Fibroblast of lung (primary cell): Measurements from ENCODE around the gene RFXANK. TPM values are rescaled to one million over a fixed set of nuclear protein-coding genes. Genes with fewer than 3 reads are reported as not detected.

Experiments
- DNase-seq, 2 donors: peaks; one replicate each; pipeline versions ENCODE4 v3.0.0 to v3.0.0-alpha.2; 2010; ENCODE audit warnings: low read depth in 2 of 2
- H2AFZ ChIP-seq: 2 replicates; pipeline ENCODE4 v1.5.1; 2012; ENCODE audit warnings: low read length, control low read depth, inconsistent platforms
- H3K27ac ChIP-seq: 2 replicates; pipeline ENCODE4 v1.5.1; 2011; ENCODE audit warnings: low read length, control low read depth; ENCODE audit not compliant: insufficient read depth
- H3K27me3 ChIP-seq: 2 replicates; pipeline ENCODE4 v1.5.1; 2011; ENCODE audit warnings: mild to moderate bottlenecking, low read length; ENCODE audit not compliant: control insufficient read depth, insufficient read depth
- H3K36me3 ChIP-seq: 2 replicates; pipeline ENCODE4 v1.5.1; 2011; ENCODE audit warnings: low read length; ENCODE audit not compliant: control insufficient read depth, insufficient read depth
- H3K4me1 ChIP-seq: 2 replicates; pipeline ENCODE4 v1.5.1; 2011; ENCODE audit warnings: low read length; ENCODE audit not compliant: control insufficient read depth, insufficient read depth; ENCODE audit errors: extremely low read depth
- H3K4me2 ChIP-seq: 2 replicates; pipeline ENCODE4 v1.5.1; 2011; ENCODE audit warnings: low read length, control low read depth; ENCODE audit not compliant: insufficient read depth; ENCODE audit errors: extremely low read depth
- H3K4me3 ChIP-seq, 4 experiments: fragments of 200-600 bp in 1 of 4; sonication (generic) in 1 of 4; replicated peaks in 1 of 4; 2 replicates each; pipeline ENCODE4 v1.5.1; 2011 to 2016; ENCODE audit warnings: low read length in 4 of 4, low read depth in 3 of 4, mild to moderate bottlenecking in 3 of 4, control low read depth in 2 of 4, inconsistent platforms in 1 of 4, mixed read lengths in 1 of 4; ENCODE audit not compliant: insufficient read depth in 1 of 4; ENCODE audit errors: control extremely low read depth in 1 of 4
- H3K79me2 ChIP-seq: 2 replicates; pipeline ENCODE4 v1.5.1; 2012; ENCODE audit warnings: mild to moderate bottlenecking, low read length, inconsistent platforms; ENCODE audit not compliant: control insufficient read depth, insufficient read depth
- H3K9ac ChIP-seq: 2 replicates; pipeline ENCODE4 v1.5.1; 2011; ENCODE audit warnings: mild to moderate bottlenecking, low read length, control low read depth; ENCODE audit not compliant: insufficient read depth
- H3K9me3 ChIP-seq: 2 replicates; pipeline ENCODE4 v1.5.1; 2012; ENCODE audit warnings: low read depth, low read length; ENCODE audit not compliant: control insufficient read depth, insufficient read depth
- H4K20me1 ChIP-seq: 2 replicates; pipeline ENCODE4 v1.5.1; 2011; ENCODE audit warnings: low read length; ENCODE audit not compliant: control insufficient read depth, insufficient read depth; ENCODE audit errors: extremely low read depth
- EZH2 ChIP-seq: IDR thresholded peaks from 2 replicates; pipeline ENCODE4 v1.5.1; 2012; ENCODE audit warnings: low read length, control low read depth, mild to moderate bottlenecking; ENCODE audit errors: missing control alignments
- polyA plus RNA-seq, 2 donors: library from polyadenylated mRNA; depleted of rRNA in 1 of 2; stranded (reverse) in 1 of 2; unstranded in 1 of 2; fragments of >200 nt; gene quantifications; 2 replicates each; pipeline ENCODE4 v1.2.1, GENCODE V29; 2011 to 2012; ENCODE audit warnings: missing spikeins in 1 of 2
- total RNA-seq: library from RNA; depleted of rRNA; stranded (reverse); fragments of >200 nt; gene quantifications from 2 replicates; pipeline ENCODE4 v1.2.1, GENCODE V29; 2014
- TF ChIP-seq, protein P1 (sequence below), 2 donors: IDR thresholded peaks in 1 of 2; conservative IDR thresholded peaks in 1 of 2; 1 replicate in 1 of 2; 2 replicates in 1 of 2; pipeline ENCODE4 v1.5.1; 2011 to 2012; ENCODE audit warnings: low read length in 2 of 2, control low read depth in 1 of 2, inconsistent platforms in 1 of 2, low read depth in 1 of 2, mild to moderate bottlenecking in 1 of 2

RFXANK gene
- total and polyA plus RNA-seq, 2 donors (not counting 1 experiment from before 2014, with no cell fraction given), result 31.9 to 65.2 TPM

DNA sequence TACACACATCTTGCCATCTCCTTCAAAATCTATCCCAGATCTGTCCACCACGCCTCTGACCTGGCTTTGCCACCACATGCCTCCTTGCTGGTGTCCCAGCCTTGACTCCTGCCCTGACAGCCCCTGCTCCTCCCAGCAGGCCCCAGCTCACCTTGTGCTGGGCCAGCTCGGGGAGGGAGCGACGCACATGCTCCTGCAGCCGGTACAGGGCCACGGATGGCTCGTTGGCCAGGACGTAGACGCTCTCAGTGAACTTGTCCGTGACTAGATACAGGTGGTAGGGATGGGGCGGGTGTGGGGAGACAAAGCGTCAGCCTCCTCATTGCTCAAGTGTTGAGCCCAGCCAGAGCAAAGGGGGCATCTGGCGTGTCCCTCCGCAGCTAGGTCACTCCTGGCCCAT, 5.3 kb upstream of the RFXANK start:
- Histone ChIP-seq H3K4me2 (no peak overlapping the region), H3K9me3 (no peaks in the 10 kb centered on the region), H3K27ac (no peak overlapping the region), H3K4me1 (peaks cover 2% of the 10 kb centered on the region), H2AFZ (no peak overlapping the region), H3K9ac (no peak overlapping the region), H3K36me3 (peaks cover 6% of the 10 kb centered on the region), H4K20me1 (no peaks in the 10 kb centered on the region), H3K27me3 (no peaks in the 10 kb centered on the region), H3K79me2 (peaks cover 23% of the 10 kb centered on the region), H3K4me3 (no peak overlapping the region)
- no peak for DNase-seq
- TF ChIP-seq, protein P1, sequence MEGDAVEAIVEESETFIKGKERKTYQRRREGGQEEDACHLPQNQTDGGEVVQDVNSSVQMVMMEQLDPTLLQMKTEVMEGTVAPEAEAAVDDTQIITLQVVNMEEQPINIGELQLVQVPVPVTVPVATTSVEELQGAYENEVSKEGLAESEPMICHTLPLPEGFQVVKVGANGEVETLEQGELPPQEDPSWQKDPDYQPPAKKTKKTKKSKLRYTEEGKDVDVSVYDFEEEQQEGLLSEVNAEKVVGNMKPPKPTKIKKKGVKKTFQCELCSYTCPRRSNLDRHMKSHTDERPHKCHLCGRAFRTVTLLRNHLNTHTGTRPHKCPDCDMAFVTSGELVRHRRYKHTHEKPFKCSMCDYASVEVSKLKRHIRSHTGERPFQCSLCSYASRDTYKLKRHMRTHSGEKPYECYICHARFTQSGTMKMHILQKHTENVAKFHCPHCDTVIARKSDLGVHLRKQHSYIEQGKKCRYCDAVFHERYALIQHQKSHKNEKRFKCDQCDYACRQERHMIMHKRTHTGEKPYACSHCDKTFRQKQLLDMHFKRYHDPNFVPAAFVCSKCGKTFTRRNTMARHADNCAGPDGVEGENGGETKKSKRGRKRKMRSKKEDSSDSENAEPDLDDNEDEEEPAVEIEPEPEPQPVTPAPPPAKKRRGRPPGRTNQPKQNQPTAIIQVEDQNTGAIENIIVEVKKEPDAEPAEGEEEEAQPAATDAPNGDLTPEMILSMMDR (conservative IDR thresholded peaks at IDR 0.05 in 1 of 2, IDR thresholded peaks at IDR 0.05 in 1 of 2; ENCODE audit: low read depth in 1 of 2, low read length in 2 of 2), result no peak
- no peak for TF ChIP-seq EZH2

DNA sequence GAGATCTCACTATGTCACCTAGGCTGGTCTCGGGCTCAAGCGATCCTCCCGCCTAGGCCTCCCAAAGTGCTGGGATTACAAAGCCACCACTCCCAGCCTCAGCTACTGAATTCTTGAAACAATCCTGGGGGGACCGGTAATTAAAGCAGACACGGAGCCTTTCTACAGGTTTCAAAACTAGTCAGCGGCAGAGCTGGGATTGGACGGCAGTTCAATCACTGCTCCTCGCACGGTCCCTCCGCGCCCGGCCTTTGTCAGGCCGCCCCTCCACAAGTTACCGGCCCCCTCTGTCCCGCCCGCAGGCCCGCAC, 335 bp upstream of the RFXANK start:
- peak overlapping the region; percentile 91 for H3K27ac ChIP-seq
- peak overlapping the region; percentile 93 for H3K4me2 ChIP-seq
- H3K9me3 ChIP-seq, result no peaks in the 10 kb centered on the region
- H3K4me3 ChIP-seq, result peak overlapping the region; percentile 76 to 97 (median 88)
- peaks cover 33% of the 10 kb centered on the region for H3K79me2 ChIP-seq
- no peaks in the 10 kb centered on the region for H3K27me3 ChIP-seq
- no peak for DNase-seq
- H4K20me1 ChIP-seq, result no peaks in the 10 kb centered on the region
- peaks cover 2% of the 10 kb centered on the region for H3K36me3 ChIP-seq
- peak overlapping the region; percentile 82 for H3K9ac ChIP-seq
- H3K4me1 ChIP-seq, result peaks cover 6% of the 10 kb centered on the region
- TF ChIP-seq, protein P1 (conservative IDR thresholded peaks at IDR 0.05 in 1 of 2, IDR thresholded peaks at IDR 0.05 in 1 of 2; ENCODE audit: low read depth in 1 of 2, low read length in 2 of 2), result no peak
- no peak for TF ChIP-seq EZH2
- H2AFZ ChIP-seq, result peak overlapping the region; percentile 82

- Histone ChIP-seq H3K9ac (peak overlapping the region; percentile 56), H3K36me3 (peaks cover 5% of the 10 kb centered on the region), H3K79me2 (peaks cover 33% of the 10 kb centered on the region), H3K4me2 (peak overlapping the region; percentile 68), H3K27me3 (no peaks in the 10 kb centered on the region), H3K4me3 (peak overlapping the region; percentile 72 to 99 (median 78)), H4K20me1 (no peaks in the 10 kb centered on the region), H3K9me3 (no peaks in the 10 kb centered on the region), H3K4me1 (peaks cover 6% of the 10 kb centered on the region), H3K27ac (peak overlapping the region; percentile 69), H2AFZ (peak overlapping the region; percentile 77)
- TF ChIP-seq EZH2, result no peak
- TF ChIP-seq, protein P1 (conservative IDR thresholded peaks at IDR 0.05 in 1 of 2, IDR thresholded peaks at IDR 0.05 in 1 of 2; ENCODE audit: low read depth in 1 of 2, low read length in 2 of 2), result no peak
- no peak for DNase-seq
Observed at GRCh38 chr19:19192910-19193423, 909 bp downstream of the RFXANK start.
